Osteoblast (primary cell): Measurements from ENCODE around the gene LIPC. TPM values are rescaled to one million over a fixed set of nuclear protein-coding genes. Genes with fewer than 3 reads are reported as not detected.

Experiments used
- DNase-seq: peaks from one replicate; pipeline ENCODE4 v3.0.0; 2011; ENCODE audit warnings: low spot score, mixed read lengths; ENCODE audit not compliant: insufficient read length; ENCODE audit errors: missing footprints
- H2AFZ ChIP-seq: 2 replicates; pipeline ENCODE4 v1.6.0; 2011; ENCODE audit warnings: mild to moderate bottlenecking, low read length
- H3K27ac ChIP-seq: 2 replicates; pipeline ENCODE4 v1.5.1; 2011; ENCODE audit warnings: mild to moderate bottlenecking, low read depth, low read length, moderate library complexity
- H3K27me3 ChIP-seq: 2 replicates; pipeline ENCODE4 v1.6.0; 2012; ENCODE audit warnings: mild to moderate bottlenecking, control low read depth, inconsistent platforms, low read length, moderate library complexity; ENCODE audit not compliant: insufficient read depth
- H3K36me3 ChIP-seq: 2 replicates; pipeline ENCODE4 v1.5.1; 2011; ENCODE audit warnings: mild to moderate bottlenecking, low read length, control low read depth, moderate library complexity; ENCODE audit not compliant: insufficient read depth
- H3K4me1 ChIP-seq: 2 replicates; pipeline ENCODE4 v1.5.1; 2011; ENCODE audit warnings: mild to moderate bottlenecking, low read length, control low read depth, moderate library complexity; ENCODE audit not compliant: insufficient read depth
- H3K4me2 ChIP-seq: 2 replicates; pipeline ENCODE4 v1.6.0; 2011; ENCODE audit warnings: mild to moderate bottlenecking, low read length; ENCODE audit not compliant: insufficient read depth
- H3K4me3 ChIP-seq: fragments of 200-600 bp; sonication (generic); 3 replicates; pipeline ENCODE4 v1.5.1; 2012; ENCODE audit warnings: mild to moderate bottlenecking, low read length, inconsistent platforms; ENCODE audit not compliant: insufficient read depth
- H3K79me2 ChIP-seq: 2 replicates; pipeline ENCODE4 v1.6.0; 2012; ENCODE audit warnings: mild to moderate bottlenecking, low read length, control low read depth, inconsistent platforms; ENCODE audit not compliant: insufficient read depth
- H3K9me3 ChIP-seq: 2 replicates; pipeline ENCODE4 v1.5.1; 2011; ENCODE audit warnings: low read depth, low read length, control low read depth
- H4K20me1 ChIP-seq: 2 replicates; pipeline ENCODE4 v1.6.0; 2012; ENCODE audit warnings: mild to moderate bottlenecking, low read length, control low read depth; ENCODE audit not compliant: insufficient read depth
- total RNA-seq: library from RNA; depleted of rRNA; stranded (reverse); fragments of >200 nt; gene quantifications from 2 replicates; pipeline ENCODE4 v1.2.3, GENCODE V29; 2012
- TF ChIP-seq, protein P1 (sequence below): IDR thresholded peaks from 2 replicates; pipeline ENCODE4 v1.5.1; 2011; ENCODE audit warnings: mild to moderate bottlenecking, low read depth, low read length, moderate library complexity; ENCODE audit errors: extremely low read depth

Gene LIPC
- total RNA-seq, 1 donor, result 1.1 TPM

GRCh38 chr15:58424722-58425121 lies 7.1 kb upstream of the LIPC start:
- Histone ChIP-seq H3K4me2 (no peak overlapping the region), H2AFZ (no peak overlapping the region), H3K9me3 (no peaks in the 10 kb centered on the region), H3K4me1 (no peaks in the 10 kb centered on the region), H3K36me3 (no peaks in the 10 kb centered on the region), H4K20me1 (no peaks in the 10 kb centered on the region), H3K79me2 (no peaks in the 10 kb centered on the region), H3K27me3 (no peaks in the 10 kb centered on the region), H3K27ac (no peak overlapping the region), H3K4me3 (no peak overlapping the region)
- no peak for DNase-seq
- TF ChIP-seq, protein P1, sequence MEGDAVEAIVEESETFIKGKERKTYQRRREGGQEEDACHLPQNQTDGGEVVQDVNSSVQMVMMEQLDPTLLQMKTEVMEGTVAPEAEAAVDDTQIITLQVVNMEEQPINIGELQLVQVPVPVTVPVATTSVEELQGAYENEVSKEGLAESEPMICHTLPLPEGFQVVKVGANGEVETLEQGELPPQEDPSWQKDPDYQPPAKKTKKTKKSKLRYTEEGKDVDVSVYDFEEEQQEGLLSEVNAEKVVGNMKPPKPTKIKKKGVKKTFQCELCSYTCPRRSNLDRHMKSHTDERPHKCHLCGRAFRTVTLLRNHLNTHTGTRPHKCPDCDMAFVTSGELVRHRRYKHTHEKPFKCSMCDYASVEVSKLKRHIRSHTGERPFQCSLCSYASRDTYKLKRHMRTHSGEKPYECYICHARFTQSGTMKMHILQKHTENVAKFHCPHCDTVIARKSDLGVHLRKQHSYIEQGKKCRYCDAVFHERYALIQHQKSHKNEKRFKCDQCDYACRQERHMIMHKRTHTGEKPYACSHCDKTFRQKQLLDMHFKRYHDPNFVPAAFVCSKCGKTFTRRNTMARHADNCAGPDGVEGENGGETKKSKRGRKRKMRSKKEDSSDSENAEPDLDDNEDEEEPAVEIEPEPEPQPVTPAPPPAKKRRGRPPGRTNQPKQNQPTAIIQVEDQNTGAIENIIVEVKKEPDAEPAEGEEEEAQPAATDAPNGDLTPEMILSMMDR, result no peak

DNA sequence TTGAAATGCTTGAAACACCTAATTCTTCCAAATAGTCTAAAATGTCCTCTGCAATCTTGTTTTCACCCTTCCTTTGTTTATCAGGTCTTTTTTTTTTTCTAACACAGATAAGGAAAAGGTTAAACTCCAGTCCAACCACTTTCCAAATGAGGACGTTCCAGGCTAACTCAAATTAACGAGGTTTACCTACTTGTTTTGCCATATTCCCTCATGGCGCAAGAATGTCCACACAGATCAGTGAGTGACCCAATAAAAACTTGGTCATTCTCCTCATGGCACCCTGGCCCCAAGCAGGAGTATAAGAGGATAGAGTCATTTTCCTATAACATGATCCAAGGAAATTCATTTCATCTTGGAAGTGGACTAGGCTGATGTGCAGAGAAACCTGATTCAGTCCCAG lies 6.6 kb upstream of the LIPC start:
- no peak overlapping the region for H2AFZ ChIP-seq
- H4K20me1 ChIP-seq, result no peaks in the 10 kb centered on the region
- no peak overlapping the region for H3K4me3 ChIP-seq
- no peaks in the 10 kb centered on the region for H3K4me1 ChIP-seq
- no peaks in the 10 kb centered on the region for H3K36me3 ChIP-seq
- no peak for DNase-seq
- no peak overlapping the region for H3K4me2 ChIP-seq
- H3K27me3 ChIP-seq, result no peaks in the 10 kb centered on the region
- H3K79me2 ChIP-seq, result no peaks in the 10 kb centered on the region
- TF ChIP-seq, protein P1, result no peak
- H3K9me3 ChIP-seq, result no peaks in the 10 kb centered on the region
- H3K27ac ChIP-seq, result no peak overlapping the region

DNA sequence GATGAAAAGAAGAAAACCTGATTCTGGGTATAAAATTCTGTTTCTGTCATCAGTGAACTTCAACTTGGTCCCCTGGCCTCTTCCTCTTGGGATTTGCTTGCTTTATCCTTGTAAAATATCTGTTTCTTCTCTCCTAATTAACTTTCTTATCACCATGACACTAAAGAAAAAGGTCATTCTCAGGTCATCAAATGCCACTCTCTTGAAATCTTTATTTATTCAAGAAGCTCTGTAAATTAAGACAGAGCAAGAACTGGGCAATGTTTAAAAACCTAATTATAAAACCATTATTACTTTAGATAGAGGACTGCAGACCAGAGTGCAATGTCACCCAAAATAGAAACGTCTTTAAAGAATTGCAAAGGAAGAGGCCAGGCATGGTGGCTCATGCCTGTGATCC lies 6.0 kb upstream of the LIPC start:
- Histone ChIP-seq H3K9me3 (no peaks in the 10 kb centered on the region), H3K27me3 (no peaks in the 10 kb centered on the region), H4K20me1 (no peaks in the 10 kb centered on the region), H3K27ac (no peak overlapping the region), H3K4me2 (no peak overlapping the region), H3K79me2 (no peaks in the 10 kb centered on the region), H2AFZ (no peak overlapping the region), H3K4me1 (no peaks in the 10 kb centered on the region), H3K36me3 (no peaks in the 10 kb centered on the region), H3K4me3 (no peak overlapping the region)
- TF ChIP-seq, protein P1, result no peak
- no peak for DNase-seq

DNA sequence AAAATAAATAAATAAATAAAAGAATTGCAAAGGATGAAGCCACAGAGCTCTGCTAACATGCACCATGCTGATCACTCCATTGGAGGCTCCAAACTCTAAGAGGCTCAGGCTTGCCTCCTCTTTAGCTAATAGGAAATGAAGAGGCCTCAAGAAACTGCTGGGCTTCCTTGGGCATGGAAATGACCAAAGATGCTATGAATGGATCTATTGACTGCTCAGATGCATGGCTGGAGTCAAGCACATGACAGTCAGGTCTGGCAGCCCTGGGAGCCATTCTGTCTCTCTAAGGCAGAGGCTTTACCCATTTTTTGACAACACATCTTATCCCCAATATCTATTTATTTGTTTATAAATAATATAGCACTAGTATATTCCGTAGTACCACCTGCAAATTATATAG lies 5.3 kb upstream of the LIPC start:
- Histone ChIP-seq H3K79me2 (no peaks in the 10 kb centered on the region), H3K4me2 (no peak overlapping the region), H3K27me3 (no peaks in the 10 kb centered on the region), H4K20me1 (no peaks in the 10 kb centered on the region), H2AFZ (no peak overlapping the region), H3K9me3 (no peaks in the 10 kb centered on the region), H3K4me1 (no peaks in the 10 kb centered on the region), H3K36me3 (no peaks in the 10 kb centered on the region), H3K27ac (no peak overlapping the region), H3K4me3 (no peak overlapping the region)
- TF ChIP-seq, protein P1, result no peak
- no peak for DNase-seq
